ENCODE measurements around the gene UST.

Gene UST

GRCh38 chr6:148967011-148967520 is 220.2 kb downstream of the UST start:
- Histone ChIP-seq H3K4me1 (ENCODE audit: low read depth, poor library complexity, severe bottlenecking) (peaks cover 10% of the 10 kb centered on the region), H2AFZ (ENCODE audit: low read depth) (no peak overlapping the region), H3K4me2 (no peak overlapping the region), H3K27ac (no peak overlapping the region), H3K4me3 (IDR thresholded peaks at IDR 0.05; ENCODE audit: insufficient read depth, low read depth, low read length) (no peak overlapping the region), H4K20me1 (ENCODE audit: insufficient read depth) (no peaks in the 10 kb centered on the region), H3K9ac (no peak overlapping the region), H3K79me2 (ENCODE audit: insufficient read depth, low read depth) (no peaks in the 10 kb centered on the region), H3K27me3 (ENCODE audit: insufficient read depth, low read depth) (peaks cover 12% of the 10 kb centered on the region; the same call in 1 of the 2 replicates), H3K36me3 (ENCODE audit: insufficient read depth) (no peaks in the 10 kb centered on the region)
- no peak for TF ChIP-seq CTCF (conservative IDR thresholded peaks at IDR 0.05; ENCODE audit: low read depth, low read length)

GRCh38 chr6:148967541-148967956 is 220.7 kb downstream of the UST start:
- no peak overlapping the region for H3K27ac ChIP-seq
- H2AFZ ChIP-seq (ENCODE audit: low read depth): no peak overlapping the region
- H3K27me3 ChIP-seq (ENCODE audit: insufficient read depth, low read depth): peaks cover 12% of the 10 kb centered on the region; the same call in 1 of the 2 replicates
- peaks cover 12% of the 10 kb centered on the region for H3K4me1 ChIP-seq (ENCODE audit: low read depth, poor library complexity, severe bottlenecking)
- H3K4me2 ChIP-seq: no peak overlapping the region
- H3K79me2 ChIP-seq (ENCODE audit: insufficient read depth, low read depth): no peaks in the 10 kb centered on the region
- H3K9ac ChIP-seq: no peak overlapping the region
- H3K36me3 ChIP-seq (ENCODE audit: insufficient read depth): no peaks in the 10 kb centered on the region
- H3K4me3 ChIP-seq (IDR thresholded peaks at IDR 0.05; ENCODE audit: insufficient read depth, low read depth, low read length): no peak overlapping the region
- TF ChIP-seq CTCF (conservative IDR thresholded peaks at IDR 0.05; ENCODE audit: low read depth, low read length): no peak
- H4K20me1 ChIP-seq (ENCODE audit: insufficient read depth): no peaks in the 10 kb centered on the region

- Histone ChIP-seq H3K27ac (no peak overlapping the region), H3K4me2 (no peak overlapping the region), H3K79me2 (ENCODE audit: insufficient read depth, low read depth) (no peaks in the 10 kb centered on the region), H2AFZ (ENCODE audit: low read depth) (no peak overlapping the region), H3K4me3 (IDR thresholded peaks at IDR 0.05; ENCODE audit: insufficient read depth, low read depth, low read length) (no peak overlapping the region), H4K20me1 (ENCODE audit: insufficient read depth) (no peaks in the 10 kb centered on the region), H3K36me3 (ENCODE audit: insufficient read depth) (no peaks in the 10 kb centered on the region), H3K9ac (no peak overlapping the region), H3K27me3 (ENCODE audit: insufficient read depth, low read depth) (peaks cover 12% of the 10 kb centered on the region; the same call in 1 of the 2 replicates), H3K4me1 (ENCODE audit: low read depth, poor library complexity, severe bottlenecking) (peaks cover 26% of the 10 kb centered on the region)
- TF ChIP-seq CTCF (conservative IDR thresholded peaks at IDR 0.05; ENCODE audit: low read depth, low read length): no peak
These were observed 222.2 kb downstream of the UST start for GRCh38 chr6:148968771-148969602.

- Histone ChIP-seq H3K4me3 (IDR thresholded peaks at IDR 0.05; ENCODE audit: insufficient read depth, low read depth, low read length) (no peak overlapping the region), H4K20me1 (ENCODE audit: insufficient read depth) (no peaks in the 10 kb centered on the region), H3K4me1 (ENCODE audit: low read depth, poor library complexity, severe bottlenecking) (peaks cover 32% of the 10 kb centered on the region), H3K27me3 (ENCODE audit: insufficient read depth, low read depth) (peaks cover 12% of the 10 kb centered on the region; the same call in 1 of the 2 replicates), H3K9ac (no peak overlapping the region), H3K36me3 (ENCODE audit: insufficient read depth) (no peaks in the 10 kb centered on the region), H3K27ac (no peak overlapping the region), H3K79me2 (ENCODE audit: insufficient read depth, low read depth) (no peaks in the 10 kb centered on the region), H2AFZ (ENCODE audit: low read depth) (no peak overlapping the region), H3K4me2 (no peak overlapping the region)
- no peak for TF ChIP-seq CTCF (conservative IDR thresholded peaks at IDR 0.05; ENCODE audit: low read depth, low read length)
These were observed 222.8 kb downstream of the UST start for GRCh38 chr6:148969603-148970061.

All from KMS-11 (cell line).